H1 (cell line): ENCODE data around the gene RPS27A. TPM values are rescaled to one million over a fixed set of nuclear protein-coding genes. Genes with fewer than 3 reads are reported as not detected.

Experiments used
- CTCF ChIA-PET: fragments of 300-600 bp; sonication (Branson Sonifier 250); formaldehyde crosslinking; loops from one replicate; lab custom pipeline; 2021; ENCODE audit not compliant: partially characterized antibody; lab: Charles Lee
- POLR2A ChIA-PET: fragments of 300-600 bp; sonication (Branson Sonifier 250); formaldehyde crosslinking; loops from one replicate; lab custom pipeline; 2021; ENCODE audit warnings: inconsistent platforms; ENCODE audit not compliant: partially characterized antibody; lab: Charles Lee
- DNase-seq, 2 experiments: peaks; one replicate each; pipeline versions ENCODE4 v3.0.0 to v3.0.0-alpha.2; 2010 to 2022; ENCODE audit warnings: low spot score in 2 of 2, low read depth in 1 of 2, mixed read lengths in 1 of 2
- FAIRE-seq: peaks from 2 replicates; lab custom pipeline; 2011; peaks lifted over from hg19 to GRCh38; lab: Jason Lieb, UNC
- H2AFZ ChIP-seq: 2 replicates; pipeline ENCODE4 v1.8.1; 2012; ENCODE audit warnings: low read length, inconsistent platforms
- H2AK5ac ChIP-seq: 2 replicates; pipeline ENCODE4 v1.6.1; 2013; ENCODE audit warnings: low read depth, low read length
- H2BK120ac ChIP-seq: replicated peaks from 2 replicates; pipeline ENCODE3; 2013; ENCODE audit warnings: low read depth, low read length, inconsistent platforms
- H2BK12ac ChIP-seq: 2 replicates; pipeline ENCODE4 v1.6.1; 2013; ENCODE audit warnings: low read depth, low read length
- H2BK15ac ChIP-seq: 2 replicates; pipeline ENCODE4 v1.6.1; 2013; ENCODE audit warnings: low read length
- H2BK20ac ChIP-seq: 2 replicates; pipeline ENCODE4 v1.6.1; 2013; ENCODE audit warnings: low read length
- H2BK5ac ChIP-seq: 2 replicates; pipeline ENCODE4 v1.6.1; 2013; ENCODE audit warnings: low read depth, low read length
- H3K14ac ChIP-seq: 2 replicates; pipeline ENCODE4 v1.6.1; 2013; ENCODE audit warnings: inconsistent platforms; ENCODE audit not compliant: insufficient read length
- H3K18ac ChIP-seq: 2 replicates; pipeline ENCODE4 v1.6.1; 2013; ENCODE audit warnings: low read length; ENCODE audit errors: extremely low read depth
- H3K23ac ChIP-seq: 2 replicates; pipeline ENCODE4 v1.6.1; 2013; ENCODE audit warnings: inconsistent platforms; ENCODE audit not compliant: insufficient read length
- H3K23me2 ChIP-seq: 2 replicates; pipeline ENCODE4 v1.6.1; 2013; ENCODE audit warnings: low read depth, low read length
- H3K27ac ChIP-seq: 2 replicates; pipeline ENCODE4 v1.6.1; 2011; ENCODE audit warnings: low read depth, low read length, inconsistent platforms
- H3K27me3 ChIP-seq, 4 experiments: replicated peaks in 1 of 4; 1 replicate in 1 of 4; 2 replicates in 3 of 4; pipeline versions ENCODE4 v1.6.1 to v1.8.1; 2011 to 2013; ENCODE audit warnings: low read length in 3 of 4, mild to moderate bottlenecking in 3 of 4, inconsistent platforms in 2 of 4, mixed read lengths in 2 of 4, moderate library complexity in 1 of 4; ENCODE audit not compliant: control insufficient read depth in 3 of 4, insufficient read depth in 3 of 4; ENCODE audit errors: extremely low read depth in 1 of 4
- H3K36me3 ChIP-seq, 4 experiments: 2 replicates each; pipeline versions ENCODE4 v1.6.1 to v1.8.1; 2011 to 2013; ENCODE audit warnings: mild to moderate bottlenecking in 4 of 4, low read length in 3 of 4, moderate library complexity in 2 of 4, control low read depth in 1 of 4, inconsistent platforms in 1 of 4; ENCODE audit not compliant: insufficient read depth in 4 of 4, control insufficient read depth in 2 of 4
- H3K4ac ChIP-seq: replicated peaks from 2 replicates; pipeline ENCODE3; 2013; ENCODE audit warnings: low read length, low read depth, mixed read lengths, inconsistent platforms; ENCODE audit not compliant: insufficient read length
- H3K4me1 ChIP-seq, 4 experiments: replicated peaks in 1 of 4; 1 replicate in 1 of 4; 2 replicates in 3 of 4; pipeline versions ENCODE4 v1.6.1 to v1.8.1; 2011 to 2013; ENCODE audit warnings: low read length in 3 of 4, inconsistent platforms in 2 of 4, mixed read lengths in 1 of 4; ENCODE audit not compliant: insufficient read depth in 4 of 4, control insufficient read depth in 3 of 4
- H3K4me2 ChIP-seq, 2 experiments: 2 replicates each; pipeline versions ENCODE4 v1.6.1 to v1.8.1; 2011 to 2013; ENCODE audit warnings: low read depth in 2 of 2, low read length in 2 of 2, control low read depth in 1 of 2, inconsistent platforms in 1 of 2, mild to moderate bottlenecking in 1 of 2; ENCODE audit not compliant: insufficient read depth in 1 of 2
- H3K4me3 ChIP-seq, 4 experiments: fragments of 200-600, 300-600 bp in 1 of 4; sonication (generic), shearing (Covaris generic), sonication (Bioruptor Twin) in 1 of 4; 2 replicates each; pipeline versions ENCODE4 v1.5.1 to v1.8.1; 2011 to 2016; ENCODE audit warnings: low read length in 4 of 4, low read depth in 3 of 4, control low read depth in 2 of 4, inconsistent platforms in 2 of 4, mild to moderate bottlenecking in 2 of 4, mixed read lengths in 1 of 4, moderate library complexity in 1 of 4; ENCODE audit not compliant: insufficient read depth in 2 of 4; ENCODE audit errors: extremely low read depth in 1 of 4
- H3K56ac ChIP-seq: replicated peaks from 2 replicates; pipeline ENCODE3; 2013; ENCODE audit warnings: low read depth, mild to moderate bottlenecking, mixed read lengths, low read length, inconsistent platforms; ENCODE audit not compliant: insufficient read length
- H3K79me1 ChIP-seq: 2 replicates; pipeline ENCODE4 v1.6.1; 2013; ENCODE audit warnings: low read depth, low read length, control low read depth
- H3K79me2 ChIP-seq, 2 experiments: 2 replicates each; pipeline versions ENCODE4 v1.6.1 to v1.8.1; 2012 to 2013; ENCODE audit warnings: low read length in 2 of 2, mild to moderate bottlenecking in 2 of 2, inconsistent platforms in 1 of 2; ENCODE audit not compliant: insufficient read depth in 2 of 2, control insufficient read depth in 1 of 2
- H3K9ac ChIP-seq, 4 experiments: replicated peaks in 1 of 4; 1 replicate in 1 of 4; 2 replicates in 3 of 4; pipeline versions ENCODE4 v1.6.1 to v1.8.1; 2011 to 2013; ENCODE audit warnings: low read depth in 3 of 4, low read length in 3 of 4, control low read depth in 2 of 4, mild to moderate bottlenecking in 2 of 4, moderate library complexity in 2 of 4, inconsistent platforms in 1 of 4; ENCODE audit errors: extremely low read depth in 1 of 4
- H3K9me3 ChIP-seq, 2 experiments: 2 replicates each; pipeline versions ENCODE4 v1.6.1 to v1.8.1; 2012 to 2013; ENCODE audit warnings: mild to moderate bottlenecking in 2 of 2, moderate library complexity in 2 of 2, control low read depth in 1 of 2, inconsistent platforms in 1 of 2, low read depth in 1 of 2, low read length in 1 of 2, mixed read lengths in 1 of 2; ENCODE audit not compliant: insufficient read depth in 2 of 2
- H4K20me1 ChIP-seq, 2 experiments: replicated peaks in 1 of 2; 2 replicates each; pipeline versions ENCODE3 to v1.8.1; 2011 to 2013; ENCODE audit warnings: inconsistent platforms in 2 of 2, low read length in 2 of 2, mild to moderate bottlenecking in 1 of 2; ENCODE audit not compliant: insufficient read depth in 2 of 2, control insufficient read depth in 1 of 2
- H4K5ac ChIP-seq: 2 replicates; pipeline ENCODE4 v1.6.1; 2013; ENCODE audit warnings: low read length, low read depth, mixed read lengths, inconsistent platforms; ENCODE audit not compliant: insufficient read length
- H4K8ac ChIP-seq: 2 replicates; pipeline ENCODE4 v1.8.0; 2013; ENCODE audit warnings: mild to moderate bottlenecking, moderate library complexity, low read length, inconsistent platforms; ENCODE audit not compliant: insufficient read depth; ENCODE audit errors: extremely low read depth
- H4K91ac ChIP-seq: replicated peaks from 2 replicates; pipeline ENCODE3; 2013; ENCODE audit warnings: low read length, mixed read lengths, inconsistent platforms; ENCODE audit not compliant: insufficient read length
- GTF2F1 ChIP-seq: IDR thresholded peaks from 2 replicates; pipeline ENCODE4 v1.6.1; 2012; ENCODE audit warnings: low read depth, low read length, improper control_type of control experiment, borderline replicate concordance
- KDM1A ChIP-seq: fragments of 200-600, 300-600 bp; sonication (generic); IDR thresholded peaks from 2 replicates; pipeline ENCODE4 v1.7.1; 2016; ENCODE audit warnings: mild to moderate bottlenecking, low read length, borderline replicate concordance
- RAD21 ChIP-seq, 2 experiments: IDR thresholded peaks in 1 of 2; conservative IDR thresholded peaks in 1 of 2; 2 replicates each; pipeline ENCODE4 v1.6.1; 2011; ENCODE audit warnings: low read depth in 2 of 2, low read length in 2 of 2, improper control_type of control experiment in 1 of 2, inconsistent platforms in 1 of 2, mild to moderate bottlenecking in 1 of 2, moderate library complexity in 1 of 2
- SIRT6 ChIP-seq: IDR thresholded peaks from one replicate; pipeline ENCODE4 v1.7.1; 2012; ENCODE audit warnings: low read length, inconsistent platforms
- SRF ChIP-seq: IDR thresholded peaks from 2 replicates; pipeline ENCODE4 v1.6.1; 2011; ENCODE audit warnings: mild to moderate bottlenecking, low read depth, low read length, moderate library complexity
- ZNF274 ChIP-seq: IDR thresholded peaks from 2 replicates; pipeline ENCODE4 v1.7.0; 2012; ENCODE audit warnings: low read length, borderline replicate concordance; ENCODE audit errors: extremely low read depth
- polyA plus RNA-seq, 7 experiments: library from polyadenylated mRNA; depleted of rRNA in 3 of 7; stranded (reverse) in 5 of 7; unstranded in 2 of 7; fragments of >200 nt in 5 of 7; fragments of 200-250 nt in 2 of 7; gene quantifications; 1 replicate in 5 of 7; 2 replicates in 1 of 7; 4 replicates in 1 of 7; pipeline versions ENCODE4 v1.2.1 to v1.2.3, GENCODE V29; 2011 to 2013; ENCODE audit warnings: missing spikeins in 2 of 7, mixed read lengths in 2 of 7
- total RNA-seq: library from RNA; stranded (reverse); fragmentation: NEBNext Ultra II Directional; extraction: Animal tissue kit (Norgen Biotek cat#: 25700); gene quantifications from 2 replicates; pipeline ENCODE4 v1.2.1, GENCODE V29; 2021
- TF ChIP-seq, protein P1 (sequence below), 3 experiments: IDR thresholded peaks; 1 replicate in 2 of 3; 2 replicates in 1 of 3; pipeline versions ENCODE4 v1.5.1 to v1.6.1; 2011; ENCODE audit warnings: low read length in 3 of 3, mild to moderate bottlenecking in 3 of 3, inconsistent platforms in 2 of 3, low read depth in 1 of 3, moderate library complexity in 1 of 3; ENCODE audit not compliant: insufficient read depth in 1 of 3; ENCODE audit errors: control extremely low read depth in 1 of 3
- TF ChIP-seq, protein P2 (sequence below): IDR thresholded peaks from 2 replicates; pipeline ENCODE4 v1.6.1; 2011; ENCODE audit warnings: low read length, improper control_type of control experiment

RPS27A gene
- total and polyA plus RNA-seq, 2 of the 8 experiments (the other 6 are each of a cell fraction or from before 2014, with no cell fraction given): 1,431 to 1,682 TPM

GRCh38 chr2:55213822-55214221, 18.7 kb upstream of the RPS27A start:
- H3K36me3 ChIP-seq: no peaks in the 10 kb centered on the region
- H4K5ac ChIP-seq: no peak overlapping the region
- no peak for FAIRE-seq
- no peaks in the 10 kb centered on the region for H3K23me2 ChIP-seq
- TF ChIP-seq SIRT6 (no peak), SRF (no peak), GTF2F1 (no peak), RAD21 (IDR thresholded peaks at IDR 0.05 in 1 of 2, conservative IDR thresholded peaks at IDR 0.05 in 1 of 2; ENCODE audit: low read depth in 2 of 2, low read length in 2 of 2) (peak; percentile 26 to 36; a peak in 2 of 4 replicates), ZNF274 (no peak), KDM1A (no peak)
- TF ChIP-seq, protein P1, sequence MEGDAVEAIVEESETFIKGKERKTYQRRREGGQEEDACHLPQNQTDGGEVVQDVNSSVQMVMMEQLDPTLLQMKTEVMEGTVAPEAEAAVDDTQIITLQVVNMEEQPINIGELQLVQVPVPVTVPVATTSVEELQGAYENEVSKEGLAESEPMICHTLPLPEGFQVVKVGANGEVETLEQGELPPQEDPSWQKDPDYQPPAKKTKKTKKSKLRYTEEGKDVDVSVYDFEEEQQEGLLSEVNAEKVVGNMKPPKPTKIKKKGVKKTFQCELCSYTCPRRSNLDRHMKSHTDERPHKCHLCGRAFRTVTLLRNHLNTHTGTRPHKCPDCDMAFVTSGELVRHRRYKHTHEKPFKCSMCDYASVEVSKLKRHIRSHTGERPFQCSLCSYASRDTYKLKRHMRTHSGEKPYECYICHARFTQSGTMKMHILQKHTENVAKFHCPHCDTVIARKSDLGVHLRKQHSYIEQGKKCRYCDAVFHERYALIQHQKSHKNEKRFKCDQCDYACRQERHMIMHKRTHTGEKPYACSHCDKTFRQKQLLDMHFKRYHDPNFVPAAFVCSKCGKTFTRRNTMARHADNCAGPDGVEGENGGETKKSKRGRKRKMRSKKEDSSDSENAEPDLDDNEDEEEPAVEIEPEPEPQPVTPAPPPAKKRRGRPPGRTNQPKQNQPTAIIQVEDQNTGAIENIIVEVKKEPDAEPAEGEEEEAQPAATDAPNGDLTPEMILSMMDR (IDR thresholded peaks at IDR 0.05; ENCODE audit: control extremely low read depth in 1 of 3, insufficient read depth in 1 of 3, low read depth in 1 of 3, low read length in 3 of 3): peak in 1 of 3 experiments; percentile 27; a peak in 1 of 4 replicates
- TF ChIP-seq, protein P2, sequence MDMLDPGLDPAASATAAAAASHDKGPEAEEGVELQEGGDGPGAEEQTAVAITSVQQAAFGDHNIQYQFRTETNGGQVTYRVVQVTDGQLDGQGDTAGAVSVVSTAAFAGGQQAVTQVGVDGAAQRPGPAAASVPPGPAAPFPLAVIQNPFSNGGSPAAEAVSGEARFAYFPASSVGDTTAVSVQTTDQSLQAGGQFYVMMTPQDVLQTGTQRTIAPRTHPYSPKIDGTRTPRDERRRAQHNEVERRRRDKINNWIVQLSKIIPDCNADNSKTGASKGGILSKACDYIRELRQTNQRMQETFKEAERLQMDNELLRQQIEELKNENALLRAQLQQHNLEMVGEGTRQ: no peak
- no peaks in the 10 kb centered on the region for H3K9me3 ChIP-seq
- H3K79me1 ChIP-seq: no peaks in the 10 kb centered on the region
- no peak overlapping the region for H3K18ac ChIP-seq
- H3K4ac ChIP-seq: no peak overlapping the region
- H3K27ac ChIP-seq: no peak overlapping the region
- H3K27me3 ChIP-seq: no peaks in the 10 kb centered on the region
- no peak overlapping the region for H2BK15ac ChIP-seq
- H3K56ac ChIP-seq: no peak overlapping the region
- no peak for DNase-seq
- H4K8ac ChIP-seq: no peak overlapping the region
- H3K4me3 ChIP-seq: no peak overlapping the region
- no peak overlapping the region for H2AK5ac ChIP-seq
- H3K14ac ChIP-seq: no peak overlapping the region
- no peak overlapping the region for H3K9ac ChIP-seq
- H2BK120ac ChIP-seq: no peak overlapping the region
- H2BK20ac ChIP-seq: no peak overlapping the region
- no peak overlapping the region for H3K23ac ChIP-seq
- peaks cover 0 to 4% (median 2%) of the 10 kb centered on the region in 4 experiments; a peak in 1 of 7 replicates for H3K4me1 ChIP-seq
- H2AFZ ChIP-seq: no peak overlapping the region
- H3K79me2 ChIP-seq: no peaks in the 10 kb centered on the region
- no peaks in the 10 kb centered on the region for H4K20me1 ChIP-seq
- H2BK12ac ChIP-seq: no peak overlapping the region
- H3K4me2 ChIP-seq: no peak overlapping the region
- ChIA-PET CTCF (interaction anchor here (0.5 to 1.5 kb wide), 5 partner anchors 9 to 314 kb away, joined by 3 to 5 read pairs (median 4); no protein-coding TSS in a partner anchor), POLR2A (interaction anchor here (1.3 to 1.9 kb wide), 3 partner anchors 9 to 19 kb away, joined by 4 to 7 read pairs (median 6); partner anchors contain the start of genes CLHC1 and RPS27A)
- H4K91ac ChIP-seq: no peak overlapping the region
- H2BK5ac ChIP-seq: no peak overlapping the region
